ES-I3 (cell line): ENCODE data around the gene FBXW2.

Experiments used
- H3K36me3 ChIP-seq: 2 replicates; pipeline ENCODE4 v1.6.1; 2013; ENCODE audit warnings: mild to moderate bottlenecking, low read length, control low read depth, moderate library complexity; ENCODE audit not compliant: insufficient read depth
- H3K4me1 ChIP-seq: 2 replicates; pipeline ENCODE4 v1.6.1; 2013; ENCODE audit warnings: mild to moderate bottlenecking, control low read depth, low read length; ENCODE audit not compliant: insufficient read depth
- H3K9ac ChIP-seq: 2 replicates; pipeline ENCODE4 v1.6.1; 2013; ENCODE audit warnings: low read depth, mild to moderate bottlenecking, low read length, moderate library complexity
- H3K9me3 ChIP-seq: 2 replicates; pipeline ENCODE4 v1.6.1; 2013; ENCODE audit warnings: mild to moderate bottlenecking, low read length, moderate library complexity; ENCODE audit not compliant: control insufficient read depth, insufficient read depth

Gene FBXW2

GRCh38 chr9:120711354-120711753 is 81.9 kb downstream of the FBXW2 start:
- Histone ChIP-seq H3K4me1 (no peaks in the 10 kb centered on the region; the same call in 1 of the 2 replicates), H3K36me3 (no peaks in the 10 kb centered on the region; the same call in 1 of the 2 replicates), H3K9me3 (no peaks in the 10 kb centered on the region), H3K9ac (no peak overlapping the region)

- Histone ChIP-seq H3K4me1 (no peaks in the 10 kb centered on the region; the same call in 1 of the 2 replicates), H3K9ac (no peak overlapping the region), H3K9me3 (no peaks in the 10 kb centered on the region), H3K36me3 (no peaks in the 10 kb centered on the region; the same call in 1 of the 2 replicates)
Observed at GRCh38 chr9:120710110-120710981, 82.9 kb downstream of the FBXW2 start.

GRCh38 chr9:120708526-120709224 is 84.5 kb downstream of the FBXW2 start:
- Histone ChIP-seq H3K4me1 (no peaks in the 10 kb centered on the region; the same call in 1 of the 2 replicates), H3K9me3 (no peaks in the 10 kb centered on the region), H3K9ac (no peak overlapping the region), H3K36me3 (no peaks in the 10 kb centered on the region; the same call in 1 of the 2 replicates)

GRCh38 chr9:120707170-120707569 is 86.0 kb downstream of the FBXW2 start:
- Histone ChIP-seq H3K36me3 (no peaks in the 10 kb centered on the region; the same call in 1 of the 2 replicates), H3K9me3 (no peaks in the 10 kb centered on the region), H3K4me1 (no peaks in the 10 kb centered on the region), H3K9ac (no peak overlapping the region)
